Rectal smooth muscle tissue (tissue), 1 donor: Measurements from ENCODE around the gene DCAF6.
"Not testable (repeated sequence)": the region's sequence is repeated elsewhere in the genome, so short reads cannot be mapped to it uniquely, and the experiment has no call there.

Source experiments
- H3K27ac ChIP-seq: one replicate; pipeline ENCODE4 v1.7.0; 2013; ENCODE audit warnings: low read depth, low read length, inconsistent platforms
- H3K27me3 ChIP-seq: one replicate; pipeline ENCODE4 v1.7.0; 2013; ENCODE audit warnings: low read length; ENCODE audit not compliant: control insufficient read depth, insufficient read depth
- H3K36me3 ChIP-seq: one replicate; pipeline ENCODE4 v1.7.0; 2013; ENCODE audit warnings: low read length; ENCODE audit not compliant: control insufficient read depth, insufficient read depth
- H3K4me1 ChIP-seq: one replicate; pipeline ENCODE4 v1.7.0; 2013; ENCODE audit warnings: low read length; ENCODE audit not compliant: control insufficient read depth, insufficient read depth
- H3K4me3 ChIP-seq: one replicate; pipeline ENCODE4 v1.7.0; 2013; ENCODE audit warnings: low read length
- H3K9ac ChIP-seq: one replicate; pipeline ENCODE4 v1.7.0; 2013; ENCODE audit warnings: low read length

DCAF6 gene, protein sequence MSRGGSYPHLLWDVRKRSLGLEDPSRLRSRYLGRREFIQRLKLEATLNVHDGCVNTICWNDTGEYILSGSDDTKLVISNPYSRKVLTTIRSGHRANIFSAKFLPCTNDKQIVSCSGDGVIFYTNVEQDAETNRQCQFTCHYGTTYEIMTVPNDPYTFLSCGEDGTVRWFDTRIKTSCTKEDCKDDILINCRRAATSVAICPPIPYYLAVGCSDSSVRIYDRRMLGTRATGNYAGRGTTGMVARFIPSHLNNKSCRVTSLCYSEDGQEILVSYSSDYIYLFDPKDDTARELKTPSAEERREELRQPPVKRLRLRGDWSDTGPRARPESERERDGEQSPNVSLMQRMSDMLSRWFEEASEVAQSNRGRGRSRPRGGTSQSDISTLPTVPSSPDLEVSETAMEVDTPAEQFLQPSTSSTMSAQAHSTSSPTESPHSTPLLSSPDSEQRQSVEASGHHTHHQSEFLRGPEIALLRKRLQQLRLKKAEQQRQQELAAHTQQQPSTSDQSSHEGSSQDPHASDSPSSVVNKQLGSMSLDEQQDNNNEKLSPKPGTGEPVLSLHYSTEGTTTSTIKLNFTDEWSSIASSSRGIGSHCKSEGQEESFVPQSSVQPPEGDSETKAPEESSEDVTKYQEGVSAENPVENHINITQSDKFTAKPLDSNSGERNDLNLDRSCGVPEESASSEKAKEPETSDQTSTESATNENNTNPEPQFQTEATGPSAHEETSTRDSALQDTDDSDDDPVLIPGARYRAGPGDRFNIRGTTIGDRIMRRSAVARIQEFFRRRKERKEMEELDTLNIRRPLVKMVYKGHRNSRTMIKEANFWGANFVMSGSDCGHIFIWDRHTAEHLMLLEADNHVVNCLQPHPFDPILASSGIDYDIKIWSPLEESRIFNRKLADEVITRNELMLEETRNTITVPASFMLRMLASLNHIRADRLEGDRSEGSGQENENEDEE

DNA sequence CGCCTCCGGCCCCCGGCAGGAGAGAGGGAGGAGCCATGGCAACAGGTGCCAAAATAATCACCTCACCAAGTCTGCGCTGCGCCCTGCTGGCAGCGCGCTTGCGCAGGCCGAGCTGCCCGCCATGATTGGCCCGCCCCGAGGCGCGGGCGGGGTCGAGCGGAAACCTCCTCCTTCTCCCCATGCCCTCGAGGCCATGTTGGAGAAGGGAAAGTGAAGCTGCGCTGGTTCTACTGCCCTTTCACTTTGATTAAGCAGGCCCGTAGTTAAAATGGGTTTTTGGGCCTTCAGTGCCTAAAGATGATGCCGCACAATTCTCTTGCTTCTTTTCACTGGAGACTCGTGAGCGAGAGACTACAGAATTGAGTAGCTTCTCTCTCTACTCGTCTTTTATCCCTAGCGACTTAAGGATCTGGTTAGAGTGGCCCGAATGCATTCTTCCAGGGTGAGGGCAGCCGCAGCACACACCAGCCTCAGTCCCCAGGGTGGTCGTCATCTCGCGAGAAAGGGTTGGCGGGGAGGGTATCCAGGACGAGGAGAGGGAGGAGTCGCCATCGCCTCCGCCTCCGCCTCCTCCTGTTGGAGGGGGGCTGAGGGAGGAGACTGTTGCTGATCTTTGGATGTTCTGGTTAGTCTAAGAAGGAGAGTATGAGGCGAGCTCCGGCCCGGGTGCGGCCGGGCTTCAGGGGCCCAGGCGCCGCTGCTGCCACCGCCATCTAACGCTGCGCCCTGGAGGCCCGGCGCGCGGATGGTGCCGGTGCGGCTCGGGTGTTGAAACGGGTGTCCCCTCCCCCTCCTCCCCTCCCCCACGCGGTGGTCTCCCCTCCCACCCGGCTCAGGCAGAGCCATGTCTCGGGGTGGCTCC is at the start of gene DCAF6:
DCAF6 (plus strand) TSS at position 616 of the 862 bp plus-strand sequence; CDS start at position 845, 229 bp downstream.
- Histone ChIP-seq H3K4me1 (peaks cover 18% of the 10 kb centered on the region), H3K4me3 (peak within 1 kb of the TSS; percentile 91), H3K9ac (peak within 1 kb of the TSS; percentile 94), H3K27me3 (no peaks in the 10 kb centered on the region), H3K36me3 (no peaks in the 10 kb centered on the region), H3K27ac (peak within 1 kb of the TSS; percentile 96)

DNA sequence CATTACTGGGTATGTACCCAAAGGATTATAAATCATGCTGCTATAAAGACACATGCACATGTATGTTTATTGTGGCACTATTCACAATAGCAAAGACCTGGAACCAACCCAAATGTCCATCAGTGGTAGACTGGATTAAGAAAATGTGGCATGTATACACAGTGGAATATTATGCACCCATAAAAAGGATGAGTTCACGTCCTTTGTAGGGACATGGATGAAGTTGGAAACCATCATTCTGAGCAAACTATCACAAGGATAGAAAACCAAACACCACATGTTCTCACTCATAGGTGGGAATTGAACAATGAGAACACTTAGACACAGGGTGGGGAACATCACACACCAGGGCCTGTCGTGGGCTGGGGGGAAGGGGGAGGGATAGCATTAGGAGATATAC is 49.3 kb upstream of the DCAF6 start:
- not testable (repeated sequence) for H3K9ac ChIP-seq, H3K27me3 ChIP-seq, H3K4me1 ChIP-seq, H3K27ac ChIP-seq, H3K4me3 ChIP-seq, H3K36me3 ChIP-seq

DNA sequence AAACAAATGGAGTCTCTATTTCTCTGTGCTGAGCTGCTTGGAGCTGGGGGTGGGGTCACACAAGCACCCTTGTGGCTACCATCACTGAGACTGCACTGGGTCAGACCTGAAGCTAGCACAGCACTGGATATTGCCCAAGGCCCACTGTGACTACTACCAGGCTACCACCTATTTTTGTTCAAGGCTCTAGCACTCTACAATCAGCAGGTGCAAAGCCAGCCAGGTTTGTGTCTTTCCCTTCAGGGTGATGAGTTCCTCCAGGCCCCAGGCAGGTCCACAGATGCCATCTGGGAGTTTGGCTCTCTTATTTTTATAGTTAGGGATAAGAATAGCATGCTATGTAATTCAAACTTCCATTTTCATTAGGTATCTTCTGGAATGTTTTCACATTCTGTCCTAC is 46.1 kb upstream of the DCAF6 start:
- no peak overlapping the region for H3K4me3 ChIP-seq
- no peaks in the 10 kb centered on the region for H3K36me3 ChIP-seq
- no peaks in the 10 kb centered on the region for H3K27me3 ChIP-seq
- no peak overlapping the region for H3K27ac ChIP-seq
- H3K9ac ChIP-seq, result no peak overlapping the region
- H3K4me1 ChIP-seq, result no peaks in the 10 kb centered on the region

DNA sequence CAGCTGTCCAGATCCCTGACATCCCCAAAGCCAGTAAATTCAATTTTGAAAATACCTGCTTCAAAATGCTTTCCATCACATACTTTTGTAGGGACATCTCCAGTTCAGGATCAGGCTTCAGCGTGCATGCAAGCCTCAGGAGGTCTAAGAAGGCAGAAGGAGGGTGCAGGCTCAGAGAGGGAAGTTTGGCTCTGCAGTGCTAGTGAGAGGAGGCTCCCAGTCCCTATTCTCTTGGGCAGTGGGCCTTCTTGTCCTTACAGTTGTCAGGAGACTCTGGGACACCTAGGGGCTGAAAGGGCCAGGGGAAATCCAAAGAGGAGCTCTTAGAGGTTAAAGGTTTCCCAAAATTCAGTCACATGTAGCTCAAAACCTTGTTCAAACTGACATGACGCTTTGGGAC is 42.7 kb upstream of the DCAF6 start:
- H3K36me3 ChIP-seq, result no peaks in the 10 kb centered on the region
- H3K27ac ChIP-seq, result no peak overlapping the region
- H3K4me3 ChIP-seq, result no peak overlapping the region
- no peak overlapping the region for H3K9ac ChIP-seq
- no peaks in the 10 kb centered on the region for H3K4me1 ChIP-seq
- H3K27me3 ChIP-seq, result no peaks in the 10 kb centered on the region

DNA sequence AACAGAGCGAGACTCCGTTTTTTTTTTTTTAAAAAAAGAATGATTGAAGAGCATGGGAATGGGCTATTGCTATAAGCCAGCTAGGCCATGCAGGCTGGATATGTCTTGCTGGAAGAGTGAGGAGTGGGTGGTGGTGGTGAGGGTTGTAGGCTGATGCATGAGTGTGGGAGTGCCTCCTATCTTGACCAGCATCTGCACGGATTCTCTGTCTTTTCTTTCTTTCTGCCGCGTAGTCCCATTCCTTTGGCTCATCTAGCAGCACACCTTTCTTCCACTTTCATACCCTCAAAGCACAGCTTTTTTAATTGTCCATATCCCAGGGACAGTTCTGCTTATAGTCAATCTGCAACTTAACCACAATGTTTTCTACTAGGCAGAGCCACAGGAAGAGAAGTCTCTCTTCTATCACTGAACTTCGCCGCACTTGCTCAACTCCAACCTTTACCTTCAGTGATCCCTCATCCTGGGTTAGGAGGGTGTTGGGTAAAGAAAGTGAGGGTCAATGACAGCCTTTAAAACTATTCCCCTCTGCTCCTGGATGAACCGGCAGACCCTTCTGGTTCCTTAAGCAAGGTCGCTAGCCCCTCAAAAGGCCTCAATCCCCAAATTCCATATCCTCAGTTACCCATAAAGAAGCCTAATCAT is 37.8 kb upstream of the DCAF6 start:
- Histone ChIP-seq H3K27me3 (no peaks in the 10 kb centered on the region), H3K4me1 (no peaks in the 10 kb centered on the region), H3K9ac (no peak overlapping the region), H3K27ac (no peak overlapping the region), H3K36me3 (no peaks in the 10 kb centered on the region), H3K4me3 (no peak overlapping the region)

DNA sequence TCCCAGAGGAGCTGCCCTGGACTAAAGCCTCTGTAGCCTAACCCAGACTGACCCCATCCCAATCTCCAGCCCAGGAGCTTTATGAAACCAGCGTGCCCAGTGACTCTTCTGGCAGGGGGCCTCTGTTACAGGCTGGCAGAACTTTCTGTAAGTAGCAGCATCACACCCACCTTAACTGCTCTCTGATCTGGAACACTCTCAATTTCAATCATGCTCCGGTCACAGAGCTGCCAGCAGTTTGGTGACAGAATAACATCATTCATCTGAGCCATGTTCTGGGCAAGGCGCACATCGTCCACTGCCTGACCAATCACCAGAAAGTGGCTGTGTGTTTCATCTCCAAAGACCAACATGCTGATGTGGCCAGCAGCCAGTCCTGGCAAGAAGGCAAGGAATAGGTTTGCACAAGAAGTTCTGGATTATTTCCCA is 37.2 kb upstream of the DCAF6 start:
- Histone ChIP-seq H3K4me1 (no peaks in the 10 kb centered on the region), H3K4me3 (no peak overlapping the region), H3K36me3 (no peaks in the 10 kb centered on the region), H3K9ac (no peak overlapping the region), H3K27ac (no peak overlapping the region), H3K27me3 (no peaks in the 10 kb centered on the region)

DNA sequence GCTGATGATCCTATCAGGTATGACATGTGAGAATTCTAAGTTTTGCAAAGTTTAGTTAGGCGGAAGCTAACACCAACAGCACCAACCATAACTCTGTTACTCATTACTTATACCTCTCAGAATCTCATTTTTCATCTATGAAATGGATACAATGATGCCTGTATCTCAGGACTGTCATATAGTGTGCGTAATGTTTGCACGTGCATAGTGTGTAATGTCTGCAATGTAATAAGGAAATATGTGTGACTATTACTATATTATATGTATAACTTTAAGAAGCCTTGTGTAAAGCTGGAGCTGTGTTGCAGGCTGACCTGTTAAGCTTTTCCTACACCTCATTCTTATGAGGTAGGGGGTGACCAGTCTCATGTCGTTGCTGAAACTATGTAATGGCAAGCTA is 35.6 kb upstream of the DCAF6 start:
- Histone ChIP-seq H3K36me3 (no peaks in the 10 kb centered on the region), H3K9ac (no peak overlapping the region), H3K27ac (no peak overlapping the region), H3K4me1 (no peaks in the 10 kb centered on the region), H3K4me3 (no peak overlapping the region), H3K27me3 (no peaks in the 10 kb centered on the region)

DNA sequence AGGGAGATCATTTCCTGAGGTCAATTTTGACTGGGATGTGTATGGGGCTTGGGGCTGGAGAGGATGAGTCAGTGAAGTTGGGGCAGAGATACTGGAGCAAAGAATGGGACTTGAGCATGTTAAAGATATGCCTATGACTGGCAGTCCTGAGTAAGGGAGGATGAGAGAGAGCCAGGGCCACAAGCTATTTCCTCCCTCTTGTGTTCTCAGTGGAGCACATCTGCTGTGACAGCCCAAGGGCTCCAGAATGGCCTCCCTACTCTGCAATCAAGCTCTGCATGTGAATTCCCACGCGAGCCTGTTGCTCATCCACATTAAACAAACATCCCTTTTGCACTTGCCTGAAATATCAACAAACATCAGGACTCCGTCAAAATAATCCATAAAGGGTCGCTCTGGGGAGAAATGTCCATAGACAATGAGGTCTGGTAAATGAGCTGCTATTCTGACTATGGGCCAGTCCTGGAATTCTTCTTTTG is 31.8 kb upstream of the DCAF6 start:
- no peak overlapping the region for H3K9ac ChIP-seq
- H3K4me1 ChIP-seq, result no peaks in the 10 kb centered on the region
- no peaks in the 10 kb centered on the region for H3K36me3 ChIP-seq
- H3K4me3 ChIP-seq, result no peak overlapping the region
- no peaks in the 10 kb centered on the region for H3K27me3 ChIP-seq
- H3K27ac ChIP-seq, result no peak overlapping the region

DNA sequence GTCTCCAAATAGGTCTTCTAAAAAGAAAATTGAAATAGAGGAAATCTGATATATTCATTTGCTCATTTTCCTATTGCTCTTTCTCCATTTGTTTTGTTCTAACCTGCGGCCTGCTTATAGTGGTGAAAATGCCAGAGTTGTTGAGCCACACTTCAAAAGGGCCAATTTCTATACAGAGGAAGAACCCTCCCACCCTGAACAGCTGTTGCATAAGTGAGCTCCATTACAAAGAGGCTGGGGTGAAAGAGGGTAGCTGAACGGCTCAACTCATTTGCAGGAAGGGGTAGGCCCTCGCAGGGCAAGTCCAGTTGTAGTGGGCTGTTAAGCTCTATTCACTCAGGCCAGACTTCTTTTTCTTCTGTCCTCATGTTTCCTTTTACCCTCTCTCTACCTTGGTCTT is 31.3 kb upstream of the DCAF6 start:
- Histone ChIP-seq H3K9ac (no peak overlapping the region), H3K27ac (no peak overlapping the region), H3K4me1 (no peaks in the 10 kb centered on the region), H3K27me3 (no peaks in the 10 kb centered on the region), H3K36me3 (no peaks in the 10 kb centered on the region), H3K4me3 (no peak overlapping the region)

DNA sequence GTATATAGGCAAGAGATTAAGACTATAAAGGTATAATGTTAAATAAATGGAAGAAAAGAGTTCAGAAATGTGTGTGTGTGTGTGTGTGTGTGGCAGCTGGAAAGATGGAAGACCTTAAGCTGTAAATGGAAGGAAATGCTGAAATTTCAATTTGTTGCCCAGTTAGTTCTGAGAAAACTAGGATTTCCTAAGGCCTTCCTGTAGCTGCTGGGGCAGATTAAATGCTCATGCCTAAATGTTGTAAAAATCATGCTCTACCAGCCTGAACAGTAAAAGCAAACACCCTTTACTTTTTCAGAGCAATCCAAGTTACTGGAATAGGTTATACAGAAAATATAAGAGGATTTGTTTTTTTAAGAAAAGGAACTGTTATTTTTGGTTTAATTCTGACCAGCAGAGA is 30.8 kb upstream of the DCAF6 start:
- no peak overlapping the region for H3K27ac ChIP-seq
- H3K4me1 ChIP-seq, result no peaks in the 10 kb centered on the region
- H3K27me3 ChIP-seq, result no peaks in the 10 kb centered on the region
- no peaks in the 10 kb centered on the region for H3K36me3 ChIP-seq
- H3K9ac ChIP-seq, result no peak overlapping the region
- no peak overlapping the region for H3K4me3 ChIP-seq

DNA sequence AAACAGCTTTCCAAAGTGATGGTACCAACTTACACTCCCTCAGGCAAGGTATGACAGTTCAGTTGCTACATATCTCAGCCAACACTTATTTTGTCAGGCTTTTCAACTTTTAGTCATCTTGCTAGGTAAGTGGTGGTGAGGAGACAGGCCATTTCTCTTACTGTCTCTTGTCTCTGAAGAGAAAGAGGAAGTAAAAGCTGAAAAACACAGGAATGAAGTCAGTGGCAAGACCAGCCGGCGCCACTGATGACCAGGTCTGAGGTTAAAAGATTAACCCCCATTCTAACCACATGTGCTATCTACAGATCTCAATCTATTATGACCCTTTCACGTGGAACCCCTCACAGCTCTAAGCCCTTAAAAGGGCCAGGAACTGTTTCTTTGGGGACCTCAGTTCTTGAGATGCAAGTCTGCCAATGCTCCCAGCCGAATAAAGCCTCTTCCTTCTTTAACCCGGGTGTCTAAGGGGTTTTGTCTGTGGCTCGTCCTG is 26.7 kb upstream of the DCAF6 start:
- no peaks in the 10 kb centered on the region for H3K36me3 ChIP-seq
- no peak overlapping the region for H3K9ac ChIP-seq
- H3K4me3 ChIP-seq, result no peak overlapping the region
- H3K4me1 ChIP-seq, result no peaks in the 10 kb centered on the region
- no peak overlapping the region for H3K27ac ChIP-seq
- H3K27me3 ChIP-seq, result no peaks in the 10 kb centered on the region
